ENCODE results near the gene HEMGN.

The HEMGN gene

GRCh38 chr9:97905228-97905627 lies 32.7 kb downstream of the HEMGN start:
- peak overlapping the region in 13 of 21 experiments; percentile 20 to 89 (median 56) for H3K27ac ChIP-seq
- no peak overlapping the region for H3K4me3 ChIP-seq

GRCh38 chr9:97904725-97905124 lies 33.2 kb downstream of the HEMGN start:
- Histone ChIP-seq H3K4me3 (no peak overlapping the region), H3K27ac (peak overlapping the region in 8 of 21 experiments; percentile 4 to 89 (median 47))

GRCh38 chr9:97903177-97903576 lies 34.8 kb downstream of the HEMGN start:
- no peak overlapping the region for H3K4me3 ChIP-seq

GRCh38 chr9:97900738-97901565 lies 37.0 kb downstream of the HEMGN start:
- Histone ChIP-seq H3K27ac (no peak overlapping the region), H3K4me3 (no peak overlapping the region)

More at GRCh38 chr9:97903177-97903576, 34.8 kb downstream of the HEMGN start:
- peak overlapping the region in 3 of 21 experiments; percentile 1 to 89 (median 44) for H3K27ac ChIP-seq

GRCh38 chr9:97900103-97900737 lies 37.8 kb downstream of the HEMGN start:
- no peak overlapping the region for H3K4me3 ChIP-seq
- H3K27ac ChIP-seq, result no peak overlapping the region

- Histone ChIP-seq H3K27ac (no peak overlapping the region), H3K4me3 (no peak overlapping the region)
Measured at GRCh38 chr9:97895695-97896332, 42.2 kb downstream of the HEMGN start.

- Histone ChIP-seq H3K4me3 (no peak overlapping the region), H3K27ac (no peak overlapping the region)
Measured at GRCh38 chr9:97895211-97895610, 42.8 kb downstream of the HEMGN start.

DNA sequence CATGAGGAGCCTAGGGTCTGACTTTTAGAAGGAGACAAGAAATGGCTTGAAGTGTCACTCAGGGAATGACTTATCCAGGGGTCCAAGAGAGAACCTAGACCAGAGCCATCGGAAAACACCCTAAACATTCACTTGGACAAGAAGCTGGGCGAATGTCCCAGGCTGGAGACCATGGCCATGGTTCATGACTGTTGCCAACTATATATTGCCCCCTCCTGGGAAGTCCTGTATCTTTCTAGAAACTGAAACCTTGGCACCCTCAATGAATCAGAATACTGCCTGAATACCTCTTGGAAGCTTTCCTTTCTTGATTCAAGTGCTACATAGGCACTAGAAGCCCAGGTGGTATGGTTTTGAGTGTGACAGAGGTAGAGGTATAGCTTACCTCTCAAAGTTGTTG lies 45.6 kb downstream of the HEMGN start:
- no peak overlapping the region for H3K27ac ChIP-seq
- no peak overlapping the region for H3K4me3 ChIP-seq

DNA sequence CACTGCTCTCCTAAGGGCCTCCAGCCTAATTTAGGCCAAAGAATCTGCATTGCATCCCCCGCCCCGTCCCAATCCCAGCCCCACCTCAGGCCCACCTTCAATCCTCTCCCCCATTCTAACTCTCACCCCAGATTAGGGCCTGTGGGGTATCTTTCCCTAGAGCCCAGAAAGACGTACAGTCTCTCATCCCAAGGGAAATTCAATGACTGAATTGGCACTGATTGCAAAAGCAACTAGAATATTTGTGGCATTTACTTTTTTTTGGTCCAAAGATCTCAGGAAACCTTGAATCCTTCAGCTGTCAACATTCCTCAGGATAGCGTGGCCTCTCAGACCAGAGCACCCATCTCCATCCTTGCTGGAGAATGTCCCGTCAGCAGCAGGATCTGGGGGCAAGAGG lies 46.2 kb downstream of the HEMGN start:
- Histone ChIP-seq H3K27ac (no peak overlapping the region), H3K4me3 (no peak overlapping the region)

GRCh38 chr9:97889941-97890887 lies 47.8 kb downstream of the HEMGN start:
- no peak overlapping the region for H3K4me3 ChIP-seq
- H3K27ac ChIP-seq, result no peak overlapping the region

- no peak overlapping the region for H3K4me3 ChIP-seq
- H3K27ac ChIP-seq, result no peak overlapping the region
Measured at GRCh38 chr9:97880336-97880735, 57.6 kb downstream of the HEMGN start.

Data from skin epidermis (tissue), 12 donors.